Measurements from ENCODE around the gene KIAA1217. TPM values are rescaled to one million over a fixed set of nuclear protein-coding genes. Genes with fewer than 3 reads are reported as not detected.

Gene KIAA1217
- total and polyA plus RNA-seq, 2 of the 8 experiments (the other 6 are each of a cell fraction or from before 2014, with no cell fraction given), result 4.5 to 15.6 TPM

DNA sequence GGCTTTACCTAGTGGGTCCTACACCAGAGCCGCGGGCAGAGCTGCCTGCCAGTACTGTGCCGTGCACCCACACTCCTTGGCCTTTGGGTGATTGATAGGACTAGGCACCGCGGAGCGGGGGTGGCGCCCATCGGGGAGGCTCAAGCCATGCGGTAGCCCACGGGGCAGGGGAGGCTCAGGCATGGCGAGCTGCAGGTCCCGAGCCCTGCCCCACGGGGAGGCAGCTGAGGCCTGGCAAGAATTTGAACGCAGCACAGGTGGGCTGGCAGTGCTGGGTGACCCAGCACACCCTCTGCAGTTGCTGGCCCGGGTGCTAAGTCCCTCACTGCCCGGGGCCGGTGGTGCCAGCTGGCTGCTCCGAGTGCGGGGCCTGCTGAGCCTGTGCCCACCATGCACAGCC is 32.3 kb upstream of the KIAA1217 start:
- Histone ChIP-seq H2BK5ac (ENCODE audit: low read depth, low read length) (no peak overlapping the region), H3K14ac (ENCODE audit: insufficient read length) (no peak overlapping the region), H3K79me2 (ENCODE audit: control insufficient read depth in 1 of 2, insufficient read depth in 2 of 2, low read length in 2 of 2) (no peaks in the 10 kb centered on the region), H4K5ac (ENCODE audit: insufficient read length, low read depth, low read length) (no peak overlapping the region), H3K4me1 (replicated peaks in 1 of 4; ENCODE audit: control insufficient read depth in 3 of 4, insufficient read depth in 4 of 4, low read length in 3 of 4) (no peaks in the 10 kb centered on the region), H3K9ac (replicated peaks in 1 of 4; ENCODE audit: extremely low read depth in 1 of 4, low read depth in 3 of 4, low read length in 3 of 4) (no peak overlapping the region), H3K4ac (replicated peaks; ENCODE audit: insufficient read length, low read depth, low read length) (no peak overlapping the region), H3K56ac (replicated peaks; ENCODE audit: insufficient read length, low read depth, low read length) (no peak overlapping the region), H4K20me1 (replicated peaks in 1 of 2; ENCODE audit: control insufficient read depth in 1 of 2, insufficient read depth in 2 of 2, low read length in 2 of 2) (no peaks in the 10 kb centered on the region), H3K79me1 (ENCODE audit: low read depth, low read length) (no peaks in the 10 kb centered on the region), H2BK15ac (ENCODE audit: low read length) (no peak overlapping the region), H4K91ac (replicated peaks; ENCODE audit: insufficient read length, low read length) (no peak overlapping the region), H2AK5ac (ENCODE audit: low read depth, low read length) (no peak overlapping the region), H3K4me2 (ENCODE audit: insufficient read depth in 1 of 2, low read depth in 2 of 2, low read length in 2 of 2) (no peak overlapping the region), H2BK120ac (replicated peaks; ENCODE audit: low read depth, low read length) (no peak overlapping the region), H2BK12ac (ENCODE audit: low read depth, low read length) (no peak overlapping the region), H4K8ac (ENCODE audit: extremely low read depth, insufficient read depth, low read length) (no peak overlapping the region), H3K27ac (ENCODE audit: low read depth, low read length) (no peak overlapping the region), H3K4me3 (ENCODE audit: extremely low read depth in 1 of 4, insufficient read depth in 2 of 4, low read depth in 3 of 4, low read length in 4 of 4) (no peak overlapping the region), H2BK20ac (ENCODE audit: low read length) (no peak overlapping the region), H3K9me3 (ENCODE audit: insufficient read depth in 2 of 2, low read depth in 1 of 2, low read length in 1 of 2) (peaks cover 3 to 30% of the 10 kb centered on the region in 2 experiments; a peak in 2 of 4 replicates), H2AFZ (ENCODE audit: low read length) (no peak overlapping the region), H3K36me3 (ENCODE audit: control insufficient read depth in 2 of 4, insufficient read depth in 4 of 4, low read length in 3 of 4) (peaks cover 0 to 5% (median 0%) of the 10 kb centered on the region in 4 experiments; a peak in 1 of 8 replicates), H3K23ac (ENCODE audit: insufficient read length) (no peak overlapping the region), H3K27me3 (replicated peaks in 1 of 4; ENCODE audit: control insufficient read depth in 3 of 4, extremely low read depth in 1 of 4, insufficient read depth in 3 of 4, low read length in 3 of 4) (no peaks in the 10 kb centered on the region), H3K23me2 (ENCODE audit: low read depth, low read length) (no peaks in the 10 kb centered on the region; the same call in 1 of the 2 replicates), H3K18ac (ENCODE audit: extremely low read depth, low read length) (no peak overlapping the region)
- CTCF ChIA-PET (ENCODE audit: partially characterized antibody), result interaction anchor here (1.0 kb wide), 1 partner anchor 19 kb away, joined by 3 read pairs; no protein-coding TSS in a partner anchor
- FAIRE-seq, result no peak
- DNase-seq (ENCODE audit: low read depth in 1 of 2, low spot score in 2 of 2), result no peak
- WGBS, 2 experiments (ENCODE audit: extremely low coverage in 1 of 2, insufficient coverage in 1 of 2, insufficient read length in 1 of 2, insufficient replicate concordance in 2 of 2, low coverage in 1 of 2, low lambda C conversion rate in 2 of 2, missing lambda C conversion rate in 1 of 2), result 100% methylated on average over 10 of the region's 19 CpGs; no CpG with 5 or more reads in 1 of the 2 experiments
- POLR2A ChIA-PET (ENCODE audit: partially characterized antibody), result no interaction called here
- TF ChIP-seq CHD2 (IDR thresholded peaks at IDR 0.05; ENCODE audit: low read length), result no peak
- TF ChIP-seq RFX5 (IDR thresholded peaks at IDR 0.05; ENCODE audit: borderline replicate concordance, low read depth, low read length), result no peak
- TF ChIP-seq, protein P1, sequence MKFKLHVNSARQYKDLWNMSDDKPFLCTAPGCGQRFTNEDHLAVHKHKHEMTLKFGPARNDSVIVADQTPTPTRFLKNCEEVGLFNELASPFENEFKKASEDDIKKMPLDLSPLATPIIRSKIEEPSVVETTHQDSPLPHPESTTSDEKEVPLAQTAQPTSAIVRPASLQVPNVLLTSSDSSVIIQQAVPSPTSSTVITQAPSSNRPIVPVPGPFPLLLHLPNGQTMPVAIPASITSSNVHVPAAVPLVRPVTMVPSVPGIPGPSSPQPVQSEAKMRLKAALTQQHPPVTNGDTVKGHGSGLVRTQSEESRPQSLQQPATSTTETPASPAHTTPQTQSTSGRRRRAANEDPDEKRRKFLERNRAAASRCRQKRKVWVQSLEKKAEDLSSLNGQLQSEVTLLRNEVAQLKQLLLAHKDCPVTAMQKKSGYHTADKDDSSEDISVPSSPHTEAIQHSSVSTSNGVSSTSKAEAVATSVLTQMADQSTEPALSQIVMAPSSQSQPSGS (IDR thresholded peaks at IDR 0.05; ENCODE audit: low read length), result no peak
- TF ChIP-seq SIX5 (IDR thresholded peaks at IDR 0.05; ENCODE audit: low read depth, low read length), result no peak
- no peak for TF ChIP-seq BCL11A (IDR thresholded peaks at IDR 0.05; ENCODE audit: low read depth in 2 of 2, low read length in 2 of 2)
- TF ChIP-seq RBBP5 (IDR thresholded peaks at IDR 0.05; ENCODE audit: borderline replicate concordance, low read depth, low read length), result no peak
- TF ChIP-seq CBX8 (IDR thresholded peaks at IDR 0.05; ENCODE audit: borderline replicate concordance, low read depth, low read length), result no peak
- TF ChIP-seq EZH2 (IDR thresholded peaks at IDR 0.05; ENCODE audit: low read depth, low read length, severe bottlenecking), result no peak
- no peak for TF ChIP-seq TBP (IDR thresholded peaks at IDR 0.05; ENCODE audit: low read depth, low read length)
- no peak for TF ChIP-seq ASH2L (IDR thresholded peaks at IDR 0.05; ENCODE audit: low read length)
- TF ChIP-seq CHD1 (IDR thresholded peaks at IDR 0.05; ENCODE audit: low read depth, low read length), result no peak
- TF ChIP-seq CEBPB (IDR thresholded peaks at IDR 0.05; ENCODE audit: low read depth, low read length), result no peak
- TF ChIP-seq CTBP2 (IDR thresholded peaks at IDR 0.05; ENCODE audit: borderline replicate concordance, insufficient read depth, insufficient read length, low read length), result no peak

All from H1 (cell line).